ENCODE measurements around the gene EFHD1. TPM values are rescaled to one million over a fixed set of nuclear protein-coding genes. Genes with fewer than 3 reads are reported as not detected.

Gene EFHD1
- total and polyA plus RNA-seq, 2 of the 13 experiments (the other 11 are each of a cell fraction or from before 2014, with no cell fraction given): 0.09 TPM; not detected in 1

DNA sequence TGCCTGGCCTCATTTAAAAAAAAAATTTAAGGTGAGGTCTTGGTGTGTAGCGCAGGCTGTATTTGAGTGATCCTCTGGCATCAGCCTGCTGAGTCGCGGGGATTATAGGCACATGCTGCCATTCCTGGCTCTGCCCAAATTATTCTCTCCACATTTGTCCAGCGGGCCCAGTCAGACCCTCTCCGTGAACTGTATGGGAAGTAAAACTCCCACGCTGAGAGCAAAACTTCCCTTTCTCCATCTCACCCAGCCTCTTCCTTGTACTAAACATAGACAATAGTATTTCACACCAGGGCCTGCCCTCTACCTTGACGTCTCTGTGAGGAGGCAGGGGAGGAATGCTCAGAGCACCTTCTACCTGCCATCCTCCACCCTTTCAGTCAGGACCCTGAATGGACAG, 45.9 kb upstream of the EFHD1 start:
- ChIA-PET POLR2A (no interaction called here), CTCF (ENCODE audit: low intra/inter-chr PET ratio, low total read pairs) (no interaction called here)
- H3K27me3 ChIP-seq (ENCODE audit: control insufficient read depth in 1 of 2, insufficient read depth in 2 of 2, low read length in 2 of 2): no peaks in the 10 kb centered on the region
- FAIRE-seq (no peak), DNase-seq (ENCODE audit: low spot score) (no peak), ATAC-seq (no peak; the same call in 1 of the 3 replicates)
- H3K4me2 ChIP-seq (ENCODE audit: low read depth, low read length): no peak overlapping the region
- H3K36me3 ChIP-seq (replicated peaks in 1 of 2; ENCODE audit: control insufficient read depth in 1 of 2, insufficient read depth in 2 of 2, low read length in 2 of 2): peaks cover 0 to 6% of the 10 kb centered on the region in 2 experiments; a peak in 1 of 5 replicates
- 90% methylated on average over 7 of the region's 7 CpGs for WGBS (ENCODE audit: low lambda C conversion rate)
- no peak overlapping the region for H2AFZ ChIP-seq (ENCODE audit: low read length)
- 0 out of 2 replicates have a peak, but pooled peaks cover 6% of the 10 kb centered on the region for H3K4me1 ChIP-seq (ENCODE audit: insufficient read depth, low read length)
- H3K9ac ChIP-seq (ENCODE audit: insufficient read depth, low read depth, low read length): no peak overlapping the region
- H3K9me3 ChIP-seq (ENCODE audit: low read length): no peaks in the 10 kb centered on the region
- no peak overlapping the region for H3K27ac ChIP-seq (ENCODE audit: extremely low read length, insufficient read depth, low read length)
- H3K79me2 ChIP-seq (ENCODE audit: insufficient read depth, low read length): no peaks in the 10 kb centered on the region
- no peaks in the 10 kb centered on the region for H4K20me1 ChIP-seq (ENCODE audit: insufficient read depth, low read length)
- H3K4me3 ChIP-seq (replicated peaks in 1 of 3; ENCODE audit: insufficient read depth in 1 of 3, low read depth in 2 of 3, low read length in 3 of 3): no peak overlapping the region
- intact Hi-C loops (cut with micrococcal nuclease; ENCODE audit: unreplicated experiment): no loop called here
- BruUV-seq (replicated peaks): no TSS peak
- TF ChIP-seq ZNF652 (CRISPR knock-in tag; IDR thresholded peaks at IDR 0.05; ENCODE audit: borderline replicate concordance, low read depth): no peak
- no peak for TF ChIP-seq ZNF230 (CRISPR knock-in tag; IDR thresholded peaks at IDR 0.05)
- no peak for TF ChIP-seq ZNF460 (CRISPR knock-in tag; IDR thresholded peaks at IDR 0.05; ENCODE audit: borderline replicate concordance)
- TF ChIP-seq, protein P1, sequence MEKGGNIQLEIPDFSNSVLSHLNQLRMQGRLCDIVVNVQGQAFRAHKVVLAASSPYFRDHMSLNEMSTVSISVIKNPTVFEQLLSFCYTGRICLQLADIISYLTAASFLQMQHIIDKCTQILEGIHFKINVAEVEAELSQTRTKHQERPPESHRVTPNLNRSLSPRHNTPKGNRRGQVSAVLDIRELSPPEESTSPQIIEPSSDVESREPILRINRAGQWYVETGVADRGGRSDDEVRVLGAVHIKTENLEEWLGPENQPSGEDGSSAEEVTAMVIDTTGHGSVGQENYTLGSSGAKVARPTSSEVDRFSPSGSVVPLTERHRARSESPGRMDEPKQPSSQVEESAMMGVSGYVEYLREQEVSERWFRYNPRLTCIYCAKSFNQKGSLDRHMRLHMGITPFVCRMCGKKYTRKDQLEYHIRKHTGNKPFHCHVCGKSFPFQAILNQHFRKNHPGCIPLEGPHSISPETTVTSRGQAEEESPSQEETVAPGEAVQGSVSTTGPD (CRISPR knock-in tag; IDR thresholded peaks at IDR 0.05): no peak
- no peak for TF ChIP-seq NCOR1 (IDR thresholded peaks at IDR 0.05; ENCODE audit: borderline replicate concordance, low read length)
- no peak for TF ChIP-seq ZMYM3 (CRISPR knock-in tag; IDR thresholded peaks at IDR 0.05)
- in situ Hi-C loops (cut with HindIII; ENCODE audit: extremely low pct_ligation_motif_present, low pct_unique_long_range_greater_than_20kb): no loop called here

DNA sequence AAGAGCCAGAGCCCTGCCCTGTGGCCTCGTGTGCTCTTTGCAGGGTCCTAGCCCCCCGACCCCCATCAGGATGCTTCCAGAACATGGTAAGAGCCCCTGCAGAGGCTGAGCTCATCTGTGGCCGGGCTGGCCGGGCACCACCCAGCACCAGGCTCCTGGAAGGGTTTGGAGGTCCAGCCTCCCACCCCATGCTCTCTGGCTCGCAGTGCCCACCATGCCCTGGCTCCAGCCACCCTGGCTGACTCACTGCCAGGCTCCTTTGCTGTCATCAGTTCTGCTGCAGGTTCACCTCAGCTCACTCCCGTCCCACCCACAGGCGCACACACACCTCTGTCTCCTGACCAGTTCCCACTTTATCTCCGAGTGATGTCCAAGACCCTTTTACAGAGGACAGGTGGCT, 45.4 kb upstream of the EFHD1 start:
- in situ Hi-C loops (cut with HindIII; ENCODE audit: extremely low pct_ligation_motif_present, low pct_unique_long_range_greater_than_20kb): no loop called here
- TF ChIP-seq, protein P1 (CRISPR knock-in tag; IDR thresholded peaks at IDR 0.05): no peak
- no peak for TF ChIP-seq ZNF781 (CRISPR knock-in tag; IDR thresholded peaks at IDR 0.05; ENCODE audit: borderline replicate concordance, not compliant biosample characterization)
- TF ChIP-seq ZNF792 (CRISPR knock-in tag; IDR thresholded peaks at IDR 0.05): no peak
- TF ChIP-seq, protein P2, sequence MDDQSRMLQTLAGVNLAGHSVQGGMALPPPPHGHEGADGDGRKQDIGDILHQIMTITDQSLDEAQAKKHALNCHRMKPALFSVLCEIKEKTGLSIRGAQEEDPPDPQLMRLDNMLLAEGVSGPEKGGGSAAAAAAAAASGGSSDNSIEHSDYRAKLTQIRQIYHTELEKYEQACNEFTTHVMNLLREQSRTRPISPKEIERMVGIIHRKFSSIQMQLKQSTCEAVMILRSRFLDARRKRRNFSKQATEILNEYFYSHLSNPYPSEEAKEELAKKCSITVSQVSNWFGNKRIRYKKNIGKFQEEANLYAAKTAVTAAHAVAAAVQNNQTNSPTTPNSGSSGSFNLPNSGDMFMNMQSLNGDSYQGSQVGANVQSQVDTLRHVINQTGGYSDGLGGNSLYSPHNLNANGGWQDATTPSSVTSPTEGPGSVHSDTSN (CRISPR knock-in tag; IDR thresholded peaks at IDR 0.05; ENCODE audit: borderline replicate concordance): no peak
- TF ChIP-seq AGO2 (optimal IDR thresholded peaks at IDR 0.05; ENCODE audit: low read depth, low read length): peak; percentile 33
- no peak for TF ChIP-seq GATA4 (IDR thresholded peaks at IDR 0.05; ENCODE audit: borderline replicate concordance, low read depth)
- no peak for TF ChIP-seq ZNF383 (CRISPR knock-in tag; IDR thresholded peaks at IDR 0.05; ENCODE audit: borderline replicate concordance)
- H3K9me3 ChIP-seq (ENCODE audit: low read length): no peaks in the 10 kb centered on the region
- no peak overlapping the region for H3K4me3 ChIP-seq (replicated peaks in 1 of 3; ENCODE audit: insufficient read depth in 1 of 3, low read depth in 2 of 3, low read length in 3 of 3)
- H3K79me2 ChIP-seq (ENCODE audit: insufficient read depth, low read length): no peaks in the 10 kb centered on the region
- ChIA-PET POLR2A (no interaction called here), CTCF (ENCODE audit: low intra/inter-chr PET ratio, low total read pairs) (no interaction called here)
- no peak overlapping the region for H2AFZ ChIP-seq (ENCODE audit: low read length)
- H4K20me1 ChIP-seq (ENCODE audit: insufficient read depth, low read length): no peaks in the 10 kb centered on the region
- H3K27ac ChIP-seq (ENCODE audit: extremely low read length, insufficient read depth, low read length): no peak overlapping the region
- H3K36me3 ChIP-seq (replicated peaks in 1 of 2; ENCODE audit: control insufficient read depth in 1 of 2, insufficient read depth in 2 of 2, low read length in 2 of 2): 0 out of 5 replicates have a peak, but pooled peaks cover 0 to 6% of the 10 kb centered on the region in 2 experiments
- H3K27me3 ChIP-seq (ENCODE audit: control insufficient read depth in 1 of 2, insufficient read depth in 2 of 2, low read length in 2 of 2): no peaks in the 10 kb centered on the region
- WGBS (ENCODE audit: low lambda C conversion rate): 82% methylated on average over 8 of the region's 8 CpGs
- DNase-seq (ENCODE audit: low spot score) (no peak), FAIRE-seq (no peak), ATAC-seq (peak; percentile 10)
- intact Hi-C loops (cut with micrococcal nuclease; ENCODE audit: unreplicated experiment): no loop called here
- no peak overlapping the region for H3K4me2 ChIP-seq (ENCODE audit: low read depth, low read length)
- no TSS peak for BruUV-seq (replicated peaks)
- no peak overlapping the region for H3K9ac ChIP-seq (ENCODE audit: insufficient read depth, low read depth, low read length)
- peaks cover 6% of the 10 kb centered on the region; the same call in 1 of the 2 replicates for H3K4me1 ChIP-seq (ENCODE audit: insufficient read depth, low read length)

Data from HepG2 (cell line).